Gastrocnemius medialis (tissue), 4 donors: Measurements from ENCODE around the gene GPI.

ENCODE experiments used
- CTCF ChIP-seq, 5 experiments: fragments of 450-650 bp in 3 of 5; fragments of 200-600 bp in 2 of 5; sonication (generic) in 2 of 5; IDR thresholded peaks in 4 of 5; conservative IDR thresholded peaks in 1 of 5; 1 replicate in 4 of 5; 2 replicates in 1 of 5; pipeline ENCODE4 v1.5.1; 2016 to 2019; ENCODE audit warnings: antibody characterized with exemption in 5 of 5, mild to moderate bottlenecking in 3 of 5, moderate library complexity in 3 of 5
- POLR2A ChIP-seq, 2 donors: fragments of 450-650 bp; IDR thresholded peaks; one replicate each; pipeline ENCODE4 v1.6.1; 2017; ENCODE audit warnings: antibody characterized with exemption in 2 of 2, mild to moderate bottlenecking in 2 of 2, moderate library complexity in 2 of 2

DNA sequence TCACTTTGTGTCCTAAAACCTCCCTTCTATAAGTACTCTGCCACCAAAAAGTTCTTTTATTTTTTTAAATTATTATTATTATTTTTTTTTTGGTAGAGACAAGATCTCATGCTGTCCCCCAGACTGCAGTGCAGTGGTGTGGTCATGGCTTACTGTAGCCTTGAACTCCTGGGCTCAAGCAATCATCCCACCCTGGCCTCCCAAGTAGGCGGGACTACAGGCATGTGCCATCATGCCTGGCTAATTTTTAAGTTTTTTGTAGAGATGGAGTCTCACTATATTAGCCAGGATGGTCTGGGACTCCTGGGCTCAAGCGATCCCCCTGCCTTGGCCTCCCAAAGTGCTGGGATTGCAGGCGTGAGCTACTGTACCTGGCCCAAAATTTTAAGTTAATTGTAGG lies 29.1 kb upstream of the GPI start:
- no peak for TF ChIP-seq CTCF (IDR thresholded peaks at IDR 0.05 in 4 of 5, conservative IDR thresholded peaks at IDR 0.05 in 1 of 5)
- no peak for TF ChIP-seq POLR2A (IDR thresholded peaks at IDR 0.05)
